ENCODE measurements around the gene GTSE1.
A peak's percentile ranks its signal among the peaks of the same experiment; 100 is the strongest.
"Not testable (repeated sequence)": the region's sequence is repeated elsewhere in the genome, so short reads cannot be mapped to it uniquely, and the experiment has no call there.

Gene GTSE1

GRCh38 chr22:46292173-46292572, 4.5 kb upstream of the GTSE1 start:
- no peak for DNase-seq (ENCODE audit: low read depth, low spot score)
- H3K27ac ChIP-seq: no peak overlapping the region

DNA sequence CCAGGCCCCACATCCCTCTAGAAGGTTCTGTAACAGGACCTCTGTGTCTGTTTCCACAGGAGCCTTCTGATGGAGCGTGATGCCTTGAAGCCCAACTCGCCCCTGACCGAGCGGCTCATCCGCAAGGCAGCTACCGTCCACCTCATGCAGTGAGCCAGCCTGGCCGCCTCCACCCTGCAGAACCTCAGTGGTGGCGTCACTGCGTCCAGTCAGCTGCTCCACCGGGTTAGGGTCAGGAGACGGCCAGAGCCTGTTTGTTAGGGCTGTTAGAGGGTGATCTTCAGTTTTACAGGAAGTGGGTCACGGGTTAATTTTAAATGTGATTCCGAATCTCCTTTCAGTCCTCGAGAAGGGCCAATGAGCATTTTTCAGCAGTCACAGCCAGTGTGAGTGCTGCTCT, 3.9 kb upstream of the GTSE1 start:
- no peak for DNase-seq (ENCODE audit: low read depth, low spot score)
- H3K27ac ChIP-seq: no peak overlapping the region

DNA sequence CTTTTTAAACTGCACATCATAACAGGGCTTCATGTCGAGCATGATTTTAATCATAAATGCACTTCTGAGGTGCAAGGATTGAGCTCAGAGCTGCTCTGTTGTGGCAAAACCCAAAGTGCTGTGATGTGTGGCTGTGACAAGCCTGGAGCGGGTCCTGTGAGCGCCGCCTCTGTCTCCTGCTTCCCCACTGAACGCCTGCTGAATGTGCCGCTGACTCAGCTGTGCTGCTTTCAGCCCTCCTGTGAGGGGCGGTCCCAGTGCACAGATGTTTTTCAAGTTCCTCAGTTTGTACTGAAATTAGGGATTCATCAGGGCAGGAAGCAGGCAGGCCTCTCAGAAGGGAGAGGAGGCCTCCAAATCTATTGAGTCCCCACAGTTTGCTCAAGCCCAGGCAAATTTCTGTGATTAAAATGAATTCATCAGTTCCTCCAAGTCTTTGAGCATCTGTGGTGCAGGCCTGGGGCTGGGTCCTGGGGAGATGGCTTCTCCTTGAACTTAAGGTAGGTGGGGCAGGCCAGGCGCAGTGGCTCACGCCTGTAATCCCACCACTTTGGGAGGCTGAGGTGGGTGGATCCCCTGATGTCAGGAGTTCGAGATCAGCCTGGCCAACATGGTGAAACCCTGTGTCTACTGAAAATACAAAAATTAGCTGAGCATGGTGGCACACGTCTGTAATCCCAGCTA, 3.0 kb upstream of the GTSE1 start:
- no peak overlapping the region for H3K27ac ChIP-seq
- DNase-seq (ENCODE audit: low read depth, low spot score): no peak

GRCh38 chr22:46294784-46295183, 1.9 kb upstream of the GTSE1 start:
- H3K27ac ChIP-seq: no peak overlapping the region
- DNase-seq (ENCODE audit: low read depth, low spot score): no peak

GRCh38 chr22:46295277-46295971, 1.2 kb upstream of the GTSE1 start:
- no peak overlapping the region for H3K27ac ChIP-seq
- DNase-seq (ENCODE audit: low read depth, low spot score): no peak

- no peak overlapping the region for H3K27ac ChIP-seq
- no peak for DNase-seq (ENCODE audit: low read depth, low spot score)
These were observed 612 bp downstream of the GTSE1 start for GRCh38 chr22:46297151-46297812.

- no peak overlapping the region for H3K27ac ChIP-seq
- no peak for DNase-seq (ENCODE audit: low read depth, low spot score)
These were observed 2.4 kb downstream of the GTSE1 start for GRCh38 chr22:46299101-46299500.

DNA sequence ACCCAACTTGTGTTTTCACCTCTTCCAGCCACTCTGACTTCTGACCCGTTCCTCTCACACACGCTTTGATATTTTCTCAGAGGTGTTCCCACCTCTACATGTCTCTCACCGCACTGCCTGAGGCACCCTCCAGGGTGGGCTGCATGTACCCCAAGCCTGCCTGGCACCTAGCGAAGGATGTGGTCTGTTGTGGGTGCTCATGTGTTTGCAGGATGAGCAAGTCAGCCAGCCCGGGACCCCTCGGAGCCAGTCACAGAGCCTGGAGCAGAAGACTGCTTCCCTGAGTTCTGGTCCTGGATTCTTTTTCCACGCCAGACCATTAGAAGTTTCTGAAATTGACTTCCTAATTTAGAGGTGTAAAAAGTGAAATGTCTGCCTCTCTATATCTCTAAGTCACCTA, 3.8 kb downstream of the GTSE1 start:
- DNase-seq (ENCODE audit: low read depth, low spot score): no peak
- H3K27ac ChIP-seq: no peak overlapping the region

GRCh38 chr22:46303347-46303965, 6.8 kb downstream of the GTSE1 start:
- DNase-seq (ENCODE audit: low read depth, low spot score): no peak
- no peak overlapping the region for H3K27ac ChIP-seq

DNA sequence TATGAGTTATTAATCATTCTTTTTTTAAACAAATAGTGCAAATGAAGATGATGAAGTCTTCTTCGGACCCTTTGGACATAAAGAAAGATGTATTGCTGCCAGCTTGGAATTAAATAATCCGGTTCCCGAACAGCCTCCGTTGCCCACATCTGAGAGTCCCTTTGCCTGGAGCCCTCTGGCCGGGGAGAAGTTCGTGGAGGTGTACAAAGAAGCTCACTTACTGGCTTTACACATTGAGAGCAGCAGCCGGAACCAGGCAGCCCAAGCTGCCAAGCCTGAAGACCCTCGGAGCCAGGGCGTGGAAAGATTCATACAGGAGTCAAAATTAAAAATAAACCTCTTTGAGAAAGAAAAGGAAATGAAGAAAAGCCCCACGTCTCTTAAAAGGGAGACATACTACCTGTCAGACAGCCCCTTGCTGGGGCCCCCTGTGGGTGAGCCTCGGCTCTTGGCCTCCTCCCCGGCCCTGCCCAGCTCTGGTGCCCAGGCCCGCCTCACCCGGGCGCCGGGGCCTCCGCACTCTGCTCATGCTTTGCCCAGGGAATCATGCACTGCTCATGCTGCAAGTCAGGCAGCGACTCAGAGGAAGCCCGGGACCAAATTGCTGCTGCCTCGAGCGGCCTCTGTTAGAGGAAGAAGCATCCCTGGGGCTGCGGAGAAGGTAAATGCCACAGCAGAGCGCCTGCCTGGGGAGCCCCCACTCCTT, 11.8 kb downstream of the GTSE1 start:
- H3K27ac ChIP-seq: peak overlapping the region; percentile 9

GRCh38 chr22:46309526-46310085, 12.9 kb downstream of the GTSE1 start:
- H3K27ac ChIP-seq: no peak overlapping the region
- no peak for DNase-seq (ENCODE audit: low read depth, low spot score)

More for the DNA sequence above, 11.8 kb downstream of the GTSE1 start:
- DNase-seq (ENCODE audit: low read depth, low spot score): no peak

DNA sequence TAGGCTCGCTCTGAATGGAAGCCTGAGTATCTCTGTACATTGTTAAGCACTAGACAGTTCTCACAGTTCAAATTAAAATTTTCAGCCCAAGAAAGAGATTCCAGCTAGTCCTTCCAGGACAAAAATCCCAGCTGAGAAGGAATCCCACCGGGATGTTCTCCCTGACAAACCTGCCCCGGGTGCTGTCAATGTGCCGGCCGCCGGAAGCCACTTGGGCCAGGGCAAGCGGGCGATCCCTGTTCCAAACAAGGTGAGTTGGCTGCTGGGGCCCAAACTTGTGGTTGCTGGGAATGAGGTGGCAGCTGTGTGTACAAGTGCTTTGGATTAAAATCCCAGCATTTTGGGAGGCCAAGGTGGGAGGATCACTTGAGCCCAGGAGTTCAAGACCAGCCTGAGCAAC, 15.4 kb downstream of the GTSE1 start:
- no peak overlapping the region for H3K27ac ChIP-seq
- no peak for DNase-seq (ENCODE audit: low read depth, low spot score)

- H3K27ac ChIP-seq; DNase-seq (ENCODE audit: low read depth, low spot score): not testable (repeated sequence)
These were observed 16.2 kb downstream of the GTSE1 start for GRCh38 chr22:46312848-46313247.

DNA sequence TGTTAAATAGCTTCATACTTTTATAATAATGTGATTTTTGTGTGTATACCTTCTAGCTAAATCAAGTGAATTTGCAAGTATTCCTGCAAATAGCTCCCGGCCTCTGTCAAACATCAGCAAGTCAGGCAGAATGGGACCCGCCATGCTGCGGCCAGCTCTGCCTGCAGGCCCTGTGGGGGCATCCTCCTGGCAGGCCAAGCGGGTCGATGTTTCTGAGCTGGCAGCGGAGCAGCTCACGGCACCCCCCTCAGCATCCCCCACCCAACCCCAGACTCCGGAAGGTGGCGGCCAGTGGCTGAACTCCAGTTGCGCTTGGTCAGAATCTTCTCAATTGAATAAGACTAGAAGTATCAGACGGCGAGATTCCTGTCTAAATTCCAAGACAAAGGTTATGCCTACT, 19.3 kb downstream of the GTSE1 start:
- no peak overlapping the region for H3K27ac ChIP-seq
- no peak for DNase-seq (ENCODE audit: low read depth, low spot score)

- DNase-seq (ENCODE audit: low read depth, low spot score): no peak
- H3K27ac ChIP-seq: no peak overlapping the region
These were observed 21.0 kb downstream of the GTSE1 start for GRCh38 chr22:46317646-46318045.

DNA sequence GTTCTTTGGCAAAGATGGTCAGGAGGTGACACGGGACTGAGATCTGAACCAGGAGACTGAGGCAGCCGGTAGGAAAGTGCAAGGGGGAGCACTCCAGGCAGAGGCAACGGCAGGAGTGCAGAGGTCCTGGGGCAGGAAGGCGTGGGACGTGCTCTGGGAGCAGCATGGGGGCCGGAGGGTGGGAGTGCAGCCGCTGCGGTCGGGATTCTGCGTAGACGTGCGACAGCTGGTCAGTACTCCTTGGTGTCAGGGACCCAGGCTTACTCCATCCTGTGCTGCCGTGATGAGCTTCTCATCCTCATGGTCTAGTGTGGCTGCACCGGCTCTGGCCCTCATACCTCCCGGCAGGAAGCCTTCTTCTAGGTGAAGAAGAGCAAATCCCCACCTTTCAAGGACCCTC, 21.9 kb downstream of the GTSE1 start:
- no peak for DNase-seq (ENCODE audit: low read depth, low spot score)
- H3K27ac ChIP-seq: no peak overlapping the region

- DNase-seq (ENCODE audit: low read depth, low spot score): no peak
- H3K27ac ChIP-seq: no peak overlapping the region
These were observed 22.6 kb downstream of the GTSE1 start for GRCh38 chr22:46319319-46319718.

- no peak overlapping the region for H3K27ac ChIP-seq
- DNase-seq (ENCODE audit: low read depth, low spot score): no peak
These were observed 23.6 kb downstream of the GTSE1 start for GRCh38 chr22:46320166-46320710.

DNA sequence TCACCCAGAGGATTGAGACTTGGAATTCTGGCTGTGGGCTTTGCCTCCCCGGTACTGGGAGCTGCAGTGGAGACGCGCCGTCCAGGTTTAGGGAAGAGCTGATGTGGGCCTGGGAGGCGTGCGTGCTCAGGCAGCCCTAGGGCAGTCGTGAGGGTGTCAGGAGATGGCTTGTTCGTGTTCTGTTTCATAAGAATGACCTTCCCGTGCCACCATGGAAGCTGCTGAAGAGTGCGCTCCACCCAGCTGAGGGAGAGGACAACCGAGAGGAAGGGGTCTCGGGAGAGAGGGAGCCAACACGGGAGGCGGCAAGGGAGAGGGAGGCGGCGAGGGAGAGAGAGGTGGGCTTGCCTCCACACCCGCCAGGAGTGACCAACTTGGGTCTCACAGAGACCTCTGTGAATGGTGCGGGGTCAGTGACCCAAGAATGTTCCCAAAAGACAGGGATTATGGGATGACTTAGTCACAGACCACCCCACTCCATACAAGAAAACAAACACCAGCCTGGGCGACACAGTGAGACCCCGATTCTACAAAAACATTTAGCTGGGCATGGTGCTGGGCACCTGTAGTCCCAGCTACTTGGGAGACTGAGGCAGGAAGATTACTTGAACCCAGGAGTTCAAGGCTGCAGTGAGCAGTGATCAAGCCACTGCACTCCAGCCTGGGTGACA, 24.2 kb downstream of the GTSE1 start:
- no peak for DNase-seq (ENCODE audit: low read depth, low spot score)
- H3K27ac ChIP-seq: no peak overlapping the region
